DMS153 (cell line): Measurements from ENCODE around the gene KIAA0930.
A peak's percentile ranks its signal among the peaks of the same experiment; 100 is the strongest.

Source experiments
- DNase-seq: peaks from one replicate; lab custom pipeline; 2025; lab: John Stamatoyannopoulos, UW

Gene KIAA0930

DNA sequence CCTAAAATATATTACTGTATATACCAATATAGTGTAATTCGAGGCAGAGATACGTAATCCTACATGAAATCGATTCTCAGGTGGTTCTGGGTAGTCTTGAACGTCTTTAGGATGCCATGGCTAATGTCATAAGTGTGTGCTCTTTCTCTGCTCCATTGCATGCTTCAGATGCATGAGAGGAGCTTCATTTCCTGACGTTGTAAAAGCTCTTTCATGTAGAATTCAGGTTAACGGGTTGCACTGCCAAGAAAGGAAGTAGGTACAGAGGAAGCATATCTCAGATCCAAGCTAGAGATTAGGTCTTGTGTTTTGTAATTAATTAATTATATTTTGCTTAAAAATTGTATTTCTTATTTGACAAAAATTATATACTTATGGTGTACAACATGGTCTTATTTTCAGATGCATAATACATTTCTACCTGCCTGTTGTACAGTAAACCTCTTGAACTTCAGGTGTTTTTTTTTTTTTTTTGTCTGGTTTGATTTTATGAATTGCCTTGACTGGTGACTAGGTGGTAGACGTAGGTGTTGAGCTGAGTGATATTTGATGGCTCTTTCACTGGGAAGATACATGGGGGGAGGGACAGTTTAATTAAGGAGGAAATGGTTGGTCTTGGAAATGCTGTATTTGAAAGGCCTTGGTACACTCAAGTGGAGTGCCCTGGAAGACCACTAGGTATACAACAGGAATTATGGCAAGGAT is 67.7 kb downstream of the KIAA0930 start:
- DNase-seq: no peak

GRCh38 chr22:45171830-45172229 is 68.9 kb downstream of the KIAA0930 start:
- no peak for DNase-seq

DNA sequence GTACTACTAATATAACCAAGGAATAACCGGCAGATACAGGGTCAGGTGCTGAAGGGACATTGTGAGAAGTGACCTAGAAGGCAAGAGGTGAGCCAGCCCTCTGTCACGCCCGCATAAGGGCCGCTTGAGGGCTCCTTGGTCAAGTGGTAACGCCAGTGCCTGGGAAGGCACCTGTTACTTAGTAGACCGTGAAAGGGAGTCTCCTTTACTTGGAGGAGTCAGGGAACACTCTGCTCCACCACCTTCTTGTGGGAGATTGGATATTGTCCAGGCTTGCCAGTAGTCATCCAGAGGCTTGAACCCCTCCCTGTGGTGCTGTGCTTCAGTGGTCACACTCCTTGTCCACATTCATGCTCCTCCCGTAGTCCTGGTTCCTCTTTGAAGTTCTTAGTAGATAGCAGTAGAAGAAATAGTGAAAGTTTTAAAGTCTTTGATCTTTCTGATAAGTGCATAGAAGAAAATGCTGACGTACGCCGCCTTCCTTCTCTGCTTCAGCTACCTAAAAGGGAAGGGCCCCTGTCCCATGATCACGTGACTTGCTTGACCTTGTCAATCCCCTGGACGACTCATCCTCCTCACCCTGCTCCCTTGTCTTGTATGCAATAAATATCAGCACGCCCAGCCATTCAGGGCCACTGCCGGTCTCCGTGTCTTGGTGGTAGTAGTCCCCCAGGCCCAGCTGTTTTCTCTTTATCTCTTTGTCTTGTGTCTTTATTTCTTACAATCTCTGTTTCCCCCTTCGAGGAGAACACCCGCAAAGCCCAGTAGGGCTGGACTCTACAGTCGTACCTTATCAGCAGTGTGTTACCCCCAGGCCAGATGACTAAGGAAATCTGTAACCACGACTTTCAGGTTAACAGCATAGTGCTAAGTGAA is 70.9 kb downstream of the KIAA0930 start:
- no peak for DNase-seq

GRCh38 chr22:45166932-45167331 is 73.8 kb downstream of the KIAA0930 start:
- no peak for DNase-seq

GRCh38 chr22:45164270-45165088 is 76.2 kb downstream of the KIAA0930 start:
- no peak for DNase-seq

- peak; percentile 92 for DNase-seq
These were observed 77.0 kb downstream of the KIAA0930 start, which contains the start of gene NUP50 for GRCh38 chr22:45163451-45164269. NUP50 (plus strand) TSS chr22:45163925; CDS start chr22:45168178, 4,253 bp downstream.

- no peak for DNase-seq
These were observed 77.6 kb downstream of the KIAA0930 start for GRCh38 chr22:45163099-45163450.

GRCh38 chr22:45162531-45162930 is 78.2 kb downstream of the KIAA0930 start:
- DNase-seq: no peak

- DNase-seq: no peak
These were observed 80.8 kb downstream of the KIAA0930 start for GRCh38 chr22:45159652-45160462.

GRCh38 chr22:45157907-45158306 is 82.8 kb downstream of the KIAA0930 start:
- DNase-seq: no peak

GRCh38 chr22:45155050-45155840 is 85.4 kb downstream of the KIAA0930 start:
- no peak for DNase-seq

- DNase-seq: no peak
These were observed 86.3 kb downstream of the KIAA0930 start for GRCh38 chr22:45154383-45154782.

- DNase-seq: no peak
These were observed 89.2 kb downstream of the KIAA0930 start for GRCh38 chr22:45151503-45151902.

GRCh38 chr22:45150139-45150538 is 90.6 kb downstream of the KIAA0930 start:
- DNase-seq: no peak

- no peak for DNase-seq
These were observed 91.0 kb downstream of the KIAA0930 start for GRCh38 chr22:45149671-45150070.

GRCh38 chr22:45144916-45145315 is 95.8 kb downstream of the KIAA0930 start:
- no peak for DNase-seq

- DNase-seq: no peak
These were observed 98.3 kb downstream of the KIAA0930 start for GRCh38 chr22:45142376-45142775.
